HepG2 (cell line): ENCODE results near the gene FAM32A. TPM values are rescaled to one million over a fixed set of nuclear protein-coding genes. Genes with fewer than 3 reads are reported as not detected.

Experiments used
- ATAC-seq: fragments of 200-7000 bp; cut with Tn5 transposase; 3 replicates; pipeline ENCODE4 v1.9.1; 2020; ENCODE audit warnings: mild to moderate bottlenecking, moderate library complexity
- BruUV-seq: library from RNA; stranded (reverse); fragments of 400-500 nt; replicated peaks from 2 replicates; lab custom pipeline; 2021; lab: Mats Ljungman, UMichigan
- CTCF ChIA-PET: fragments of 300-600 bp; formaldehyde crosslinking; extraction: SDS; loops from one replicate; lab custom pipeline; 2021; ENCODE audit warnings: low total read pairs, inconsistent platforms, low intra/inter-chr PET ratio; lab: Yijun Ruan, JAX
- POLR2A ChIA-PET: fragments of 350-600 bp; sonication (Branson Sonifier 250); formaldehyde crosslinking; loops from one replicate; lab custom pipeline; 2020; ENCODE audit warnings: antibody characterized with exemption, inconsistent platforms; lab: Yijun Ruan, JAX
- DNase-seq: peaks from one replicate; pipeline ENCODE4 v3.0.0-alpha.2; 2015; ENCODE audit warnings: low spot score
- FAIRE-seq: peaks from 3 replicates; lab custom pipeline; 2011; peaks lifted over from hg19 to GRCh38; lab: Jason Lieb, UNC
- H2AFZ ChIP-seq: one replicate; pipeline ENCODE4 v1.6.1; 2011; ENCODE audit warnings: low read length, inconsistent platforms
- H3K27ac ChIP-seq: fragments of 300-600 bp; 3 replicates; pipeline ENCODE4 v1.8.0; 2011; ENCODE audit warnings: mixed run types, mild to moderate bottlenecking, mixed read lengths, low read length, inconsistent platforms; ENCODE audit not compliant: insufficient read depth; ENCODE audit errors: extremely low read length
- H3K27me3 ChIP-seq, 2 experiments: fragments of 200-600 bp in 1 of 2; 2 replicates in 1 of 2; 3 replicates in 1 of 2; pipeline versions ENCODE4 v1.6.0 to v1.8.0; 2011; ENCODE audit warnings: low read length in 2 of 2, mild to moderate bottlenecking in 2 of 2, moderate library complexity in 2 of 2, inconsistent platforms in 1 of 2; ENCODE audit not compliant: insufficient read depth in 2 of 2, control insufficient read depth in 1 of 2
- H3K36me3 ChIP-seq, 2 experiments: fragments of 200-600 bp in 1 of 2; replicated peaks in 1 of 2; 2 replicates in 1 of 2; 3 replicates in 1 of 2; pipeline versions ENCODE4 v1.5.1 to v1.8.0; 2011; ENCODE audit warnings: low read length in 2 of 2, inconsistent platforms in 1 of 2; ENCODE audit not compliant: insufficient read depth in 2 of 2, control insufficient read depth in 1 of 2
- H3K4me1 ChIP-seq: 2 replicates; pipeline ENCODE4 v1.5.1; 2012; ENCODE audit warnings: low read length, inconsistent platforms; ENCODE audit not compliant: insufficient read depth
- H3K4me2 ChIP-seq: 2 replicates; pipeline ENCODE4 v1.6.0; 2011; ENCODE audit warnings: low read depth, low read length, inconsistent platforms
- H3K4me3 ChIP-seq, 3 experiments: fragments of 200-600 bp in 1 of 3; sonication (generic), shearing (Covaris generic) in 1 of 3; replicated peaks in 1 of 3; 2 replicates each; pipeline ENCODE4 v1.5.1; 2011 to 2016; ENCODE audit warnings: low read length in 3 of 3, inconsistent platforms in 2 of 3, low read depth in 2 of 3, mild to moderate bottlenecking in 2 of 3, control low read depth in 1 of 3, mixed read lengths in 1 of 3; ENCODE audit not compliant: insufficient read depth in 1 of 3
- H3K79me2 ChIP-seq: one replicate; pipeline ENCODE4 v1.6.1; 2011; ENCODE audit warnings: low read length, inconsistent platforms; ENCODE audit not compliant: insufficient read depth
- H3K9ac ChIP-seq: 2 replicates; pipeline ENCODE4 v1.6.0; 2011; ENCODE audit warnings: mild to moderate bottlenecking, low read depth, low read length, inconsistent platforms; ENCODE audit not compliant: insufficient read depth
- H3K9me3 ChIP-seq: 2 replicates; pipeline ENCODE4 v1.5.1; 2012; ENCODE audit warnings: mild to moderate bottlenecking, low read length
- H4K20me1 ChIP-seq: 2 replicates; pipeline ENCODE4 v1.6.0; 2011; ENCODE audit warnings: inconsistent platforms, mild to moderate bottlenecking, low read length, moderate library complexity; ENCODE audit not compliant: insufficient read depth
- AGO2 ChIP-seq: fragments of 200-400 bp; formaldehyde crosslinking; optimal IDR thresholded peaks from 2 replicates; pipeline ENCODE3; 2017; ENCODE audit warnings: mild to moderate bottlenecking, low read depth, low read length, moderate library complexity
- CBX5 ChIP-seq: sonication (generic); formaldehyde crosslinking; IDR thresholded peaks from 2 replicates; pipeline ENCODE4 v1.4.0; 2020; ENCODE audit warnings: missing genetic modification reagents, borderline replicate concordance
- JUNB ChIP-seq: sonication (generic); formaldehyde crosslinking; IDR thresholded peaks from 2 replicates; pipeline ENCODE4 v1.8.0; 2022; ENCODE audit warnings: missing genetic modification reagents, mild to moderate bottlenecking, borderline replicate concordance
- KLF15 ChIP-seq: sonication (generic); formaldehyde crosslinking; IDR thresholded peaks from 2 replicates; pipeline ENCODE4 v1.8.1; 2023; ENCODE audit warnings: borderline replicate concordance, mild to moderate bottlenecking, inconsistent platforms, missing genetic modification reagents, mixed read lengths
- NR2F6 ChIP-seq, 2 experiments: IDR thresholded peaks; 2 replicates each; pipeline ENCODE4 v1.6.1; 2016; ENCODE audit warnings: antibody characterized with exemption in 1 of 2, mild to moderate bottlenecking in 1 of 2
- RBAK ChIP-seq: sonication (generic); formaldehyde crosslinking; IDR thresholded peaks from 2 replicates; pipeline ENCODE4 v1.5.1; 2020; ENCODE audit warnings: mild to moderate bottlenecking, missing genetic modification reagents
- RBM22 ChIP-seq: fragments of 200-400 bp; formaldehyde crosslinking; optimal IDR thresholded peaks from 2 replicates; pipeline ENCODE3; 2017; ENCODE audit warnings: mild to moderate bottlenecking, low read length, moderate library complexity
- SETDB1 ChIP-seq: sonication (generic); formaldehyde crosslinking; IDR thresholded peaks from 2 replicates; pipeline ENCODE4 v1.5.1; 2020; ENCODE audit warnings: missing genetic modification reagents, mild to moderate bottlenecking, borderline replicate concordance
- SMYD3 ChIP-seq: sonication (generic); formaldehyde crosslinking; IDR thresholded peaks from 2 replicates; pipeline ENCODE4 v1.8.1; 2023; ENCODE audit warnings: mild to moderate bottlenecking, missing genetic modification reagents
- SP5 ChIP-seq: IDR thresholded peaks from 2 replicates; pipeline ENCODE4 v1.6.1; 2016; ENCODE audit warnings: low read depth, borderline replicate concordance
- TFDP2 ChIP-seq: sonication (generic); formaldehyde crosslinking; IDR thresholded peaks from 2 replicates; pipeline ENCODE4 v1.4.0; 2020; ENCODE audit warnings: missing genetic modification reagents
- ZBTB7B ChIP-seq: sonication (generic); formaldehyde crosslinking; IDR thresholded peaks from 2 replicates; pipeline ENCODE4 v1.4.0; 2020; ENCODE audit warnings: missing genetic modification reagents
- ZMYM3 ChIP-seq: sonication (generic); formaldehyde crosslinking; IDR thresholded peaks from 2 replicates; pipeline ENCODE4 v1.5.1; 2020; ENCODE audit warnings: mild to moderate bottlenecking, missing genetic modification reagents
- ZNF12 ChIP-seq: sonication (generic); formaldehyde crosslinking; IDR thresholded peaks from 2 replicates; pipeline ENCODE4 v1.5.0; 2020; ENCODE audit warnings: missing genetic modification reagents
- ZNF256 ChIP-seq: sonication (generic); formaldehyde crosslinking; conservative IDR thresholded peaks from 2 replicates; pipeline ENCODE4 v1.4.0; 2020; ENCODE audit warnings: missing genetic modification reagents
- ZNF350 ChIP-seq: sonication (generic); formaldehyde crosslinking; IDR thresholded peaks from 2 replicates; pipeline ENCODE4 v1.4.0; 2020; ENCODE audit warnings: mild to moderate bottlenecking, low read depth, missing genetic modification reagents, borderline replicate concordance
- ZNF75D ChIP-seq: sonication (generic); formaldehyde crosslinking; IDR thresholded peaks from 2 replicates; pipeline ENCODE4 v1.8.1; 2023; ENCODE audit warnings: missing genetic modification reagents, mild to moderate bottlenecking, borderline replicate concordance
- ZSCAN20 ChIP-seq: sonication (generic); formaldehyde crosslinking; IDR thresholded peaks from 2 replicates; pipeline ENCODE4 v1.4.0; 2020; ENCODE audit warnings: missing genetic modification reagents, mild to moderate bottlenecking, borderline replicate concordance
- ZSCAN25 ChIP-seq: sonication (generic); formaldehyde crosslinking; IDR thresholded peaks from 2 replicates; pipeline ENCODE4 v1.8.0; 2022; ENCODE audit warnings: mild to moderate bottlenecking, missing genetic modification reagents
- WGBS: methylation state at CpG from one replicate; pipeline ENCODE4 v1.1.6; 2017; ENCODE audit warnings: low lambda C conversion rate; 5-methylcytosine and 5-hydroxymethylcytosine counted together
- in situ Hi-C: cut with HindIII; loops from 2 replicates; pipeline ENCODE4 v1.10.0; 2017; ENCODE audit warnings: low pct_unique_long_range_greater_than_20kb; ENCODE audit not compliant: extremely low pct_ligation_motif_present
- intact Hi-C: fragments of 100-400 bp; cut with micrococcal nuclease; formaldehyde crosslinking; loops from one replicate; pipeline ENCODE4 v1.10.0; 2022; ENCODE audit not compliant: unreplicated experiment
- polyA plus RNA-seq, 8 experiments: library from polyadenylated mRNA; depleted of rRNA in 3 of 8; stranded (reverse) in 7 of 8; unstranded in 1 of 8; fragments of >200 nt; fragmentation: Illumina TruSeq in 4 of 8; extraction: Trizol in 4 of 8; gene quantifications; 2 replicates each; pipeline versions ENCODE4 v1.2.1 to v1.2.3, GENCODE V29; 2011 to 2016; ENCODE audit warnings: low read depth in 4 of 8, missing spikeins in 1 of 8, mixed read lengths in 1 of 8; ENCODE audit not compliant: insufficient read depth in 1 of 8
- total RNA-seq, 5 experiments: library from RNA; depleted of rRNA; stranded (reverse); fragments of >200 nt; fragmentation: Illumina TruSeq; extraction: Trizol; gene quantifications; 2 replicates each; pipeline ENCODE4 v1.2.3, GENCODE V29; 2016; ENCODE audit warnings: low read depth in 1 of 5

FAM32A gene
- total and polyA plus RNA-seq, 2 of the 13 experiments (the other 11 are each of a cell fraction or from before 2014, with no cell fraction given): 85.8 to 86.2 TPM

- no peak overlapping the region for H3K4me2 ChIP-seq
- H3K27me3 ChIP-seq: no peaks in the 10 kb centered on the region
- peaks cover 24 to 43% of the 10 kb centered on the region in 2 experiments; a peak in 4 of 5 replicates for H3K36me3 ChIP-seq
- no TSS peak for BruUV-seq
- no peak overlapping the region for H2AFZ ChIP-seq
- no peaks in the 10 kb centered on the region for H3K9me3 ChIP-seq
- no peaks in the 10 kb centered on the region for H3K79me2 ChIP-seq
- H4K20me1 ChIP-seq: no peaks in the 10 kb centered on the region
- no peak for FAIRE-seq
- POLR2A ChIA-PET: no interaction called here
- no peak overlapping the region for H3K4me3 ChIP-seq
- in situ Hi-C loops: no loop called here
- peaks cover 24% of the 10 kb centered on the region for H3K4me1 ChIP-seq
- WGBS: 98% methylated on average over 8 of the region's 10 CpGs
- intact Hi-C loops: no loop called here
- TF ChIP-seq AGO2 (peak; percentile 56), NR2F6 (IDR thresholded peaks at IDR 0.05) (no peak), NR2F6 (CRISPR knock-in tag; IDR thresholded peaks at IDR 0.05) (no peak)
- TF ChIP-seq, all 625 proteins: peak for 1
- CTCF ChIA-PET: no interaction called here
- ATAC-seq (no peak), DNase-seq (no peak)
- H3K9ac ChIP-seq: no peak overlapping the region
- no peak overlapping the region for H3K27ac ChIP-seq
Measured at GRCh38 chr19:16207063-16207462, 21.9 kb downstream of the FAM32A start.

- no peak for ATAC-seq
- Histone ChIP-seq H3K27ac (no peak overlapping the region), H3K4me1 (peaks cover 19% of the 10 kb centered on the region), H4K20me1 (no peaks in the 10 kb centered on the region), H2AFZ (no peak overlapping the region), H3K36me3 (peaks cover 24 to 38% of the 10 kb centered on the region in 2 experiments; a peak in 4 of 5 replicates), H3K9ac (no peak overlapping the region), H3K79me2 (no peaks in the 10 kb centered on the region), H3K4me3 (no peak overlapping the region), H3K27me3 (no peaks in the 10 kb centered on the region), H3K4me2 (no peak overlapping the region), H3K9me3 (no peaks in the 10 kb centered on the region)
- 93% methylated on average over 10 of the region's 12 CpGs for WGBS
- ChIA-PET POLR2A (no interaction called here), CTCF (no interaction called here)
- in situ Hi-C loops: no loop called here
- intact Hi-C loops: no loop called here
- DNase-seq: no peak
- no peak for FAIRE-seq
- BruUV-seq: no TSS peak
- no peak for TF ChIP-seq TFDP2 (CRISPR knock-in tag)
- no peak for TF ChIP-seq ZBTB7B (CRISPR knock-in tag)
- no peak for TF ChIP-seq JUNB (CRISPR knock-in tag)
- no peak for TF ChIP-seq ZNF256 (CRISPR knock-in tag)
- TF ChIP-seq SMYD3 (CRISPR knock-in tag): no peak
- TF ChIP-seq RBM22: no peak
- no peak for TF ChIP-seq ZNF350
- no peak for TF ChIP-seq SP5
- TF ChIP-seq SETDB1 (CRISPR knock-in tag): no peak
- TF ChIP-seq ZMYM3 (CRISPR knock-in tag): no peak
- no peak for TF ChIP-seq ZNF75D
- TF ChIP-seq ZNF12 (CRISPR knock-in tag): no peak
- TF ChIP-seq RBAK (CRISPR knock-in tag): no peak
- TF ChIP-seq ZSCAN25 (CRISPR knock-in tag): no peak
- TF ChIP-seq CBX5 (CRISPR knock-in tag): no peak
- no peak for TF ChIP-seq KLF15 (CRISPR knock-in tag)
- TF ChIP-seq ZSCAN20 (CRISPR knock-in tag): no peak
Measured at GRCh38 chr19:16207490-16208025, 22.3 kb downstream of the FAM32A start.
